ENCODE data around the gene GPR12. TPM values are rescaled to one million over a fixed set of nuclear protein-coding genes. Genes with fewer than 3 reads are reported as not detected.

The GPR12 gene
- total and polyA plus RNA-seq, 2 donors (not counting 1 experiment from before 2014, with no cell fraction given), result not detected

DNA sequence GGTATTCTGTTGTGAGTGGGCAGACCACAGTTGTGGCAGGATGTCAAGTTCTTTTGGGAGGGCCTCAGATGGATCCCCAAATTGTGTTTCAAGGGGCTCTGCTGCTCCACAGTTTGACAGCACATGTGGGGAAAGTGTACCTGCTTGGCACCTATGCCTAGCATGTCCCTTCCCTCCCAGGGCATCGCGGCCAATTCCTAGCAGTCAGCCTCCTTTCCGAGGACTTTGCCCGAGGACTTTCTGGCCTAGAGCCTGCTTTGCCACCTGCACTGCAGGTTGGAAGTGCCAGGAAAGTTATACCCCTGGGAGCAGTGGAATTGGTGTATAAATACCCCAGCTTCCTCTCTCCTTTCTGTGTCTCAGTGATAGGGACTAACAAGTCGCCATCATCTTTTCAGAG, 11.9 kb upstream of the GPR12 start:
- Histone ChIP-seq H3K4me3 (ENCODE audit: control extremely low read depth in 1 of 5, extremely low read depth in 1 of 5, insufficient read depth in 1 of 5, low read depth in 2 of 5, low read length in 4 of 5) (no peak overlapping the region), H3K79me2 (ENCODE audit: control insufficient read depth, insufficient read depth, low read length) (no peaks in the 10 kb centered on the region), H3K27me3 (replicated peaks in 1 of 4; ENCODE audit: control extremely low read depth in 1 of 4, control insufficient read depth in 3 of 4, insufficient read depth in 4 of 4, low read length in 3 of 4) (no peaks in the 10 kb centered on the region), H3K9ac (ENCODE audit: low read length) (no peak overlapping the region), H3K4me1 (ENCODE audit: control insufficient read depth in 2 of 2, insufficient read depth in 2 of 2, low read length in 2 of 2) (no peaks in the 10 kb centered on the region), H3K9me3 (ENCODE audit: control extremely low read depth in 1 of 3, control insufficient read depth in 2 of 3, insufficient read depth in 1 of 3, low read length in 2 of 3) (peaks cover 0 to 3% (median 0%) of the 10 kb centered on the region in 3 donors), H3K36me3 (replicated peaks in 1 of 2; ENCODE audit: control extremely low read depth in 1 of 2, control insufficient read depth in 1 of 2, extremely low read depth in 1 of 2, insufficient read depth in 2 of 2, low read length in 1 of 2) (no peaks in the 10 kb centered on the region), H4K20me1 (ENCODE audit: control insufficient read depth, insufficient read depth, low read length, poor library complexity, severe bottlenecking) (no peaks in the 10 kb centered on the region), H2AFZ (ENCODE audit: insufficient read depth, low read depth, low read length, poor library complexity, severe bottlenecking) (no peak overlapping the region), H3K4me2 (replicated peaks; ENCODE audit: low read depth, low read length, poor library complexity, severe bottlenecking) (no peak overlapping the region), H3K27ac (ENCODE audit: low read length in 2 of 2) (no peak overlapping the region)
- Mint-ChIP-seq H3K4me3 (no peak overlapping the region), H3K27ac (no peak overlapping the region), H3K27me3 (peaks cover 31% of the 10 kb centered on the region), H3K9me3 (ENCODE audit: insufficient read depth) (no peaks in the 10 kb centered on the region), H3K4me1 (no peaks in the 10 kb centered on the region)
- DNase-seq, result no peak
- ChIA-PET POLR2A (no interaction called here), CTCF (no interaction called here)
- TF ChIP-seq CTCF (IDR thresholded peaks at IDR 0.05), result no peak
- TF ChIP-seq EZH2 (IDR thresholded peaks at IDR 0.05; ENCODE audit: borderline replicate concordance, insufficient read depth, low read depth, low read length, poor library complexity, severe bottlenecking), result no peak
- no peak for ATAC-seq (ENCODE audit: low read depth)
- WGBS (ENCODE audit: insufficient coverage), result 100% methylated on average over 4 of the region's 5 CpGs
- intact Hi-C loops (cut with micrococcal nuclease), result no loop called here

- no peak overlapping the region for H3K4me2 ChIP-seq (replicated peaks; ENCODE audit: low read depth, low read length, poor library complexity, severe bottlenecking)
- intact Hi-C loops (cut with micrococcal nuclease), result no loop called here
- ATAC-seq (ENCODE audit: low read depth) (no peak), DNase-seq (no peak)
- H2AFZ ChIP-seq (ENCODE audit: insufficient read depth, low read depth, low read length, poor library complexity, severe bottlenecking), result no peak overlapping the region
- peaks cover 28% of the 10 kb centered on the region for H3K27me3 Mint-ChIP-seq
- H3K4me1 Mint-ChIP-seq, result no peaks in the 10 kb centered on the region
- H3K79me2 ChIP-seq (ENCODE audit: control insufficient read depth, insufficient read depth, low read length), result no peaks in the 10 kb centered on the region
- peaks cover 0 to under 1% (median 0%) of the 10 kb centered on the region in 3 donors for H3K9me3 ChIP-seq (ENCODE audit: control extremely low read depth in 1 of 3, control insufficient read depth in 2 of 3, insufficient read depth in 1 of 3, low read length in 2 of 3)
- no peaks in the 10 kb centered on the region for H3K36me3 ChIP-seq (replicated peaks in 1 of 2; ENCODE audit: control extremely low read depth in 1 of 2, control insufficient read depth in 1 of 2, extremely low read depth in 1 of 2, insufficient read depth in 2 of 2, low read length in 1 of 2)
- H3K27ac ChIP-seq (ENCODE audit: low read length in 2 of 2), result no peak overlapping the region
- H4K20me1 ChIP-seq (ENCODE audit: control insufficient read depth, insufficient read depth, low read length, poor library complexity, severe bottlenecking), result no peaks in the 10 kb centered on the region
- H3K4me1 ChIP-seq (ENCODE audit: control insufficient read depth in 2 of 2, insufficient read depth in 2 of 2, low read length in 2 of 2), result no peaks in the 10 kb centered on the region
- no peak overlapping the region for H3K27ac Mint-ChIP-seq
- CTCF ChIA-PET, result interaction anchor here (0.6 kb wide), 1 partner anchor 103 kb away, joined by 3 read pairs; no protein-coding TSS in a partner anchor
- H3K9ac ChIP-seq (ENCODE audit: low read length), result no peak overlapping the region
- WGBS (ENCODE audit: insufficient coverage), result 89% methylated on average over 11 of the region's 12 CpGs
- POLR2A ChIA-PET, result no interaction called here
- no peak overlapping the region for H3K4me3 Mint-ChIP-seq
- TF ChIP-seq EZH2 (IDR thresholded peaks at IDR 0.05; ENCODE audit: borderline replicate concordance, insufficient read depth, low read depth, low read length, poor library complexity, severe bottlenecking), result no peak
- no peak for TF ChIP-seq CTCF (IDR thresholded peaks at IDR 0.05)
- no peak overlapping the region for H3K4me3 ChIP-seq (ENCODE audit: control extremely low read depth in 1 of 5, extremely low read depth in 1 of 5, insufficient read depth in 1 of 5, low read depth in 2 of 5, low read length in 4 of 5)
- H3K9me3 Mint-ChIP-seq (ENCODE audit: insufficient read depth), result no peaks in the 10 kb centered on the region
- H3K27me3 ChIP-seq (replicated peaks in 1 of 4; ENCODE audit: control extremely low read depth in 1 of 4, control insufficient read depth in 3 of 4, insufficient read depth in 4 of 4, low read length in 3 of 4), result no peaks in the 10 kb centered on the region
These were observed 11.2 kb upstream of the GPR12 start for GRCh38 chr13:26771796-26772195.
